HG03575 (cell line): ENCODE data around the gene PDGFD.

Source experiments
- ATAC-seq: cut with Tn5 transposase; IDR thresholded peaks from one replicate; pipeline ENCODE4 v1.9.1; 2021; ENCODE audit not compliant: unreplicated experiment, insufficient number of reproducible peaks, low FRiP score; ENCODE audit errors: extremely low read depth

The PDGFD gene

DNA sequence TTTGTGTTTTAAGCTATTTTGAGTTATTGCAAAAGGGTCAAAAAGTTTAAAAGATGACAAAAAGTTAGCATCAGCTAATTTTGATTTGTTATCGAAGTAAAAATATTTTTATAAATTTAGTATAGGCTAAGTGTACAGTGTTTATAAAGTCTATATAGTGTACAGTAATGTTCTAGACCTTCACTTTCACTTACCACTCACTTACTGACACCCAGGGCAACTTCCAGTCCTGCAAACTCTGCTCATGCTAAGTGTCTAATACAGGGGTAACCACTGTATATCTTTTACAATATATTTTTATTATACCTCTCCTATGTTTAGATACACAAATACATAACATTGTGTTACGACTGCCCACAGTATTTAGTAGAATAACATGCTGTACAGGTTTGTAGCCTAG, 59.7 kb downstream of the PDGFD start:
- no peak for ATAC-seq

DNA sequence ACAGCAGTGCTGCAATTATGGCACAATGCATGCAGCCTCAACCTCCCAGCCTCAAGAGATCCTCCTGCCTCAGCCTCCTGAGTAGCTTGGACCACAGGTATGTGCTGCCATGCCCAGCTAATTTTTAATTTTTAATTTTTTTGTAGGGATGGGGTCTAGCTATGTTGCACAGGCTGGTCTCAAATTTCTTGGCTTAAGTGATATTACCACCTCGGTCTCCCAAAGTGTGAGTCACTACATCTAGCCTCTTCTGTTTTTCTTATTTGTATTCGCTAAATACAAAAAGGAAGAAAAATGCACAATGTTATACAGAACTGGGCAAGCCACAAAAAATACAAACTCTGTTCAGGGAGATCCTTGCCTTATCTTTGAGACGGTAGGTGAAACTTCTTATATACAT, 65.4 kb downstream of the PDGFD start:
- no peak for ATAC-seq

DNA sequence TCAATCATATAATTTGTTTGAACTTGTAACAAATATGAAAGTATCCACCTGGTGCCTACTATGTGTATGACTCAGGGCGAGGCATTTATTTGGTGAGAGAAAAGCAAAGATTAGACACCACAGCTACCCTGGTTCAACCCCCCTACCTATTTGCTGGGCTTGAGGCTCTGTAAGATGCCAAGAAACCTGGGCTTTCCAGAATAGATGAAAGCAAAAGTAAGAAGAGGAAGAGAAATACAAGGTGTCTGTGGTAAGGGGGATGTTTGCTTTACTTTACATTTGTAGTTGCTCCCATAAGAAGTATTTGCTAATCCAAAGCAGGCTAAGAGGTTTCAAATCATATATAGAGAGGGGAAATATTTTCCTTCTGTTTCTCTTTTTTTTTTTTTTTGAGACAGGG, 65.8 kb downstream of the PDGFD start:
- no peak for ATAC-seq

DNA sequence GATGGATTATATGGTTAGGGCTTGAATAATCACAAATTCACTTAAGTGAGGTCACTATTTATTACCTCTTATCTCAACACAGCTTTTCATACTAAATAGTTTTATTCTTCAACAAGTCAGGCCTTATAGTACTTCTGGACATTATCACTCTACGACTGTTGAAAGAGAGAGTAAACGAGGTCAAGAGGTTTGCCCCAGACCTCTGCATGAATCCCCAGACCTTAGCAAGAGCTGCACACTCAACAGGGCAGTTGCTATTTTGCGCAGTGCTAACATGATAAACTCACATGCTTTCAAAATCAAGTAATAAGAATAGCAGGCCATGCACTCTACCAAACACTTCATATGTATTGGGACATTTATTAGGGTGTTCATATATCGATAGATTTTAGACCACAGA, 67.0 kb downstream of the PDGFD start:
- ATAC-seq: no peak

DNA sequence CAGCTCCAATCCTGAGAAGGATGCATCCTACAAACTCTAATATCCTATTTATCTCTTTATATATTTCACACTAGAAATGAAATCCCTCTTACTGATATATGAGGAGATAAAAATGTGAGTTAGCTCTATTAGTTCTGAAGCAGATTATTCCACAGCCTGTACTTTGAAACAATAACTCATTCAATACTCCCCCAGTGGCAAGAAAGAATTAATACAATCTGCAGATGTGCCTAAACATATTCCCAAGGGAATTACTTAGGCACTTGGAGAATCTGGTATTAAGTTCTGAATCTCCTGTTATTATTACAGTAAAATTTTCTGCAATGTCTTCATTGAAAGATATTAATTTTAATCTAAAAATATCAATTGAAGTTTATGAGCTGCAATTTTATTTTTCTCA, 68.2 kb downstream of the PDGFD start:
- no peak for ATAC-seq

DNA sequence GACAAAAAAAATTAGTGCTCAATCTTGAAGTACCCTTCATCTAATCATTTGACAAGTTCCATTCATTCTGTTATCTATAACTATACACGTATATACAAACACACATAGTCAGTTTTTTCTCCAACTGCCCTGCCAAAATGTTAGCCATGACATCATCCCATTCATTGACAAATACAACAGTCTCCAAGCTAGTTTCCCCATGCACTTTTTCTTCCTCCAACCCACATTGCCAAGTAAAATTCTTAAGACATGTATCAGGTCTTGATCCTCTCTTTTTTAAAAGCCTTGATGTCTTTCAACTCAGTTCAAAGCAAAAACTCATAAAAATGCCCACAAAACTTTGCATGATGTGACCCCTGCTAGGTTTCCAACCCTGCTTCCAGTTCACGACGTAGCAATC, 69.4 kb downstream of the PDGFD start:
- ATAC-seq: no peak

DNA sequence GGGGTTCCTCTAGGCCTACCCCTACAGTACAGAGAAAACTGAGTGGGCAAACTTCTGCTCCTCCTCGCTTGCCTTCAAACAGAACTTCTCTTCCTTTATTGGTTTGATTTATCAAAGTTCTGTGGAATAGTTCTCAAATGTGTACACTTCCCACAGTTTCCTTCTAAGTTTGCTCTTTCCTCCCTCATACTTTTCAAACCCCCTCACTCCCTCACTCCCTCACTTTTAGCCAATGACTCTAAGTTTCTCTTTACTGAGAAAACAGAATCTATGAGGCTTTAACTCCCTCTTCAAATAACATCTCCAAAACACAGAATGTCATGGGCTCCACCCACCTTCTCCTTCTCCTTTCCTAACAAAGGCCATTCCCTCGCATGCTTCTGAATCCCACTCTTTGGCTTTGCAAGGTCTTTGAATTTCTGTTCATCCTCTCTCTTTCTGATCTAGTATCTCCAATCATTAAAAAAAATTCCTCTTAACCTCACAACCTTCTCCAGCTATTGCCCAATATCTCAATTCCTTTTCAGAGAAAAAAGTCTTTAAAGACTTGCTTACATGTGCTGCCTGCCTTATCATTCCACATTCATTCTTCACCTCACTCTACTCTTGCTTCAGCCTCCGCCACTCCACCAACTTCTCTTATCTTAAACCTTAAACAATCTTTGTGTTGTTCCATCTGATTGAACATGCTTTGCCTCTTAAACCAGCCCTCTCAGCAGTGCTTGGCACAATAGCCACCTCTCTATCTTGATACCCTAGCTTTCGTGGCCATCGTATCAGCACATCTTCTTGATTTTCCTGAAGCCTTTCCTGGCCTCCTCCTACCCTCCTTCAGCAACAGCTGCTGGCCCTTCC, 70.3 kb downstream of the PDGFD start:
- no peak for ATAC-seq

DNA sequence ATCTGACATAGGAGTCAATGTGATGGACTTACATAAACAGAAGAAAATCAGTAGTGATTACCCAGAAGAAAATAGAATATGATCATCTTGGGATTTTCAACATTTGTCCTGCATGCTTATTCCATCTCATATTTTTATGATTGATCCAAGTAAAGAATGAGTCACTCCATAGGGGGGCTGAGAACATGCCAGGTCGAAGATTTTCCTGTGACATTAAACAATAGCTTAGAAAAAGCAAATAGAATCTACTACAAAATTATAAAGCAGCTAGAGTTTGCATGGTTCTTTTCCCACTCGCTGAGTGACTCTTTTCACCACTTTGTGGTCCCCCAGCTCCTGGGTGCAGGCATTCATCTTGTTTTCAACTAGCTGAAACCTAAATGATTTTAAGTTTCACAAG, 71.2 kb downstream of the PDGFD start:
- no peak for ATAC-seq

DNA sequence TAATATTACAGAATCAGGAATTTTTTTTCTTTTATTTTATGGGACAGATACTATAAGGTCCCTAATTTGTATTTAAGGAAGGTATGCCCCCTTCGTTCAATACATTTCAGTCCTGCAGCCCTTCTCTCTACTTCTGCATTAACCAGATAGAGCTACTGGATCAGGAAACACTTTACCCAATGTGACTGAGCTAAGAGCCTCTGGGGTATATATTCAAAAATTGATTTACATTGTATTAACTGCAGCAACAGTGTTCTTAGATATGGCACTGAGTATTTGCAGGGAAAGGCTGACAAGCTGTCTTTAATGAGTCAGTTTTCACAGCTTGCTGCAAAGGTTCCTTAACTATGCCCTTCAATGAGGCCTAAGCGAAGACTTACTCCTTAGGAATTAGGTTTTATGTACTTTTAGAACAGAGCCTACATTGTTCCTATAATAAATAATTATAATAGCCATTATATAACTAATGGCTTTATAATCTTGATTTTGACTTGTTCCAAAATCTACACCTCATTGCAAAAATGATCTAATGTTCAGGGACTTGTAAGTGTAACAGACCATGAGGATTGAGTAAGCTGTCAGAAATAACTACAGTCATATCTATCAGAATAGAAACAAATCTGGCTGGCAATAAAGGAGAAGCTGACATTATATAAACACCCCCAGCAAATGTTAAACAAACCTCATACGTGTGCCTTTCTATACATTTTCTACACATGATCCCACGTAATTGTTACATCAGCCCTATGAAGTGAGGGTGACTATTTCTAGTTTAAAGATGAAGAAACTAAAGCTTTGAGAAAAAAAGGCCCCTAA, 72.5 kb downstream of the PDGFD start:
- ATAC-seq: no peak

DNA sequence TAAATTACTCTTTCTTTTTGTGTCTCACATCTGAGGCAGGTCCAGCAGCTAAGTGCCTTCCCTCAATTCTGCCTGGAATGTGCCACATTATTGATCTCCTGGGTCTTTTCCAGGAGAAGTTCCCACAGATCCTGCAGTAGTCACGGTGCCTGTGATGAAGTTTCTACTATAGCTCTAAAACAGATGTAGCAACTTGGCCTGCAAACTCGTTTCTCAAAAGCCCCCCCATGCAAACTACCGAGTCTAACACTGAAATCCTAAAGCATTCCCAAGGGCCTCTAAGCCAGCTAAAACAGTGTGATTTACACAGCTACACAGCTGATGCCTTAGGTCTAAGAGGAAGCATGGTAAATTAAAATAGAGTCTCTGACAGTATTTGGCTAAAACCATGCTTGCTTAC, 73.2 kb downstream of the PDGFD start:
- no peak for ATAC-seq

DNA sequence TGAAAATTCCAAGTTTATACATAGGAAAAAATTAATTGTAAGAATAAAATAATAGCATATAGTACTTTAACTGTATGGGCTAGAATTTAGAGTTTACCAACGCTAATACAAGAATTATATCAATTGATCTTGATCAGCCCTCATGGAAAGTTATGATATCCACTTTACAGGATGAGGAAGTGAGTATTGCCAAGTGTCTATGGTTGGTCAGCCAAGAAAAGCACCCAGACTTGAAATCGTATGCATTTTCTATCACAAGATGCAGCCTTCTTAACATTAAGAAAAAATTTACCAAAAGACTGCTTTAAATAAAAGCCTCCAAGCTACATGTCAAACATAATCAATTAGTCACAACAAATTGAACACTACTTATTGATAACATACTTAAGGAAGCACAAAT, 74.5 kb downstream of the PDGFD start:
- ATAC-seq: no peak

DNA sequence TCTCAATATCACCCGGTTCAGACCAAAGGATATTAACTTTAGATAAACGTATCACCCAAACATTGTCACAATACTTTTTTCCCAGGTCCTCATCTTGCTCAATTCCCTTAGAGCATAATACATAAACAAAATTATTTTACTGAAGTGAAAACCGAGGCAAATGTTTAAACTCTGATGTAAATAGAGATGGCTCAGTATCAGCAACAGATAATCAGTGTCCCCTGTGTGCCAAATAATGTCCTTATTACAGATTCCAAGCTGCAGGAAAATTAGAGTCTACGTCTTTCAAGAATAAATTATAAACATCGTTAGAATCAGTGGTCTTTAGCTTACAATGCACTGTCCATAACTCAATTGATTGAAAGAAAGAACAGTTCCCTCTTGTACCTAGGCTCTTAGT, 77.3 kb downstream of the PDGFD start:
- ATAC-seq: no peak

DNA sequence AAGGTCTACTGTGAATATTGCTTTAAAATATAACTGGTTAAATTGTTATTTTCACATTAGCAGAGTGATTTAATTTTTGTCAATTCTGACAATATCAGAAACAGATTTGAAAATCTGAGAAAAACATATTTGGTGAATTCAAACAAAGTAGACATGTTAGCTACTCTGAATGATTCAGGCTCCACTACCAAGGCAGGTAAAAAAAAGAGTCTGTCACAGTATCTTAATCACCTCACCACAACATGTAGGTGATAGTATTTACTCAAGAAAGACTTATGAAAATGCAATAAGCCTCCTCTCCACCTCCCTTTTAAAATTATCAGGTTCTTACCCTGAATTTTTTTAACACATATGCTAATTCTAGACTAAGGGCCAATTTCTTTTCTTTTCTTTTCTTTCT, 85.0 kb downstream of the PDGFD start:
- no peak for ATAC-seq

DNA sequence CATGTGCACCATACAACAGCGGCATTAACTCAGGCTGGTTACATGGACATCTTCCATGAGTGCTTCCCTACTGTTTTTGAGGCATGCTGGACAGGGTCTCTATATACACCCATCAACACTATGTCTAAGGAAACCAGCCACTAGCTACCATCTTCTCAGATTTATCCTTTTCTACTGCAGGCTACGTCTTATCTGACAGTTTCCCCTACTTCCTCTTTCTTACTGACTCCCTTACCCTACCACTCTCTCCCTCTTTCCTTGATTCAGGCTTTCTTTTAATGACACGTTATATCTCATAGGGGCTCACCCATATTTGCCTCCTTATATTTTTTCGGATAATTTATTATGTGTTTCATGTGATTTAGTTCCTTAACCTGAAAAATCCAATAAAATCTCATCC, 85.7 kb downstream of the PDGFD start:
- ATAC-seq: no peak

DNA sequence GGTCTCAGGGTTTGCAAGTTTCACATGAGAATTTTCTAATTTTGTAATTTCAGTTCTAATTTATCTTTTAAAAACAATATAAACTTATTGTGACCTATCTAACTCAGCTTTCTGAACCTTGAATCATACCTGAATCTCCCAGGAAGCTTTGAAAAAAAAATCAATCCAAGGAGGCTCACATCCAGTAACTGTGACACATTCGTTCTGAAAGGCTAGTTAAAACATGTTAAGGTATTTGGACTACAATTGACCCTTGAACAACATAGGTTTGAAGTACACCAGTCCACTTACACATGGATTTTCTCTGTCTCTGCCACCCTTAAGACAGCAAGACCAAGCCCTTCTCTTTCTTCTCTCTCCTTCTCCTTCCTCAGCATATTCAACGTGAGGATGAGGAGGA, 87.5 kb downstream of the PDGFD start:
- no peak for ATAC-seq

DNA sequence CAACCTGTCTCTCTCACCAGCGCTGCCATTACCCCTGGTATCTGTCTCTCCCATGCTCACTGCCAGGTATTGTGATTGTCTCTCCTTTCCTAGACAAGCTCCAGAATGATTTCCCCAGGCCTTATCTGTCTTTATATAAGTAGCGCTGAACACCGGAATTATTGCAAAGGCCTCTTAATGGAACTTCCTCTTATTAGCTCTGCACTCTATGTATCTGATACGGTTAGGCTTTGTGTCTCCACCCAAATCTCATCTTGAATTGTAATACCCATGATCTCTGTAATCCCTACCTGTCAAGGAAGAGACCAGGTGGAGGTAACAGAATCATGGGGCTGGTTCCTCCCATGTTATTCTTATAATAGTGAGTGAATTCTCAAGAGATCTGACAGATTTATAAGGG, 88.2 kb downstream of the PDGFD start:
- ATAC-seq: no peak

DNA sequence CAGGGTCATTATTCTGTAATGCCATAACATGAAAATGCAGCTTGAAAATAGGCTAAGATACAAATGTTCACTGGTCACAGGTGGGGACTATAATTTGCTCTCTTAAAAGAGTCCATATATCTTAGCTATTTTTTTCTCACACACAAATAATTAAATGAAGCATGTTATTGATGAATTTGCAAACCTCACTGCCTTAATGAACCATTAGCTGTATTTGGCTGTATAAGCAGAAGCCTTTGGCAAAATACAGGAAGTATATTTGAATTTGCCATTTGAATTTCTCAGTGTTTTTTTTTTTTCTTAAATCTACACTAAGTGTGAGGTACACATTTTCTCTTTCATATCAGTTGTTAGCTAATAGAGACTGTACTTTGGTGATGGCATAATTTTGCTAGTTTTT, 88.9 kb downstream of the PDGFD start:
- no peak for ATAC-seq

DNA sequence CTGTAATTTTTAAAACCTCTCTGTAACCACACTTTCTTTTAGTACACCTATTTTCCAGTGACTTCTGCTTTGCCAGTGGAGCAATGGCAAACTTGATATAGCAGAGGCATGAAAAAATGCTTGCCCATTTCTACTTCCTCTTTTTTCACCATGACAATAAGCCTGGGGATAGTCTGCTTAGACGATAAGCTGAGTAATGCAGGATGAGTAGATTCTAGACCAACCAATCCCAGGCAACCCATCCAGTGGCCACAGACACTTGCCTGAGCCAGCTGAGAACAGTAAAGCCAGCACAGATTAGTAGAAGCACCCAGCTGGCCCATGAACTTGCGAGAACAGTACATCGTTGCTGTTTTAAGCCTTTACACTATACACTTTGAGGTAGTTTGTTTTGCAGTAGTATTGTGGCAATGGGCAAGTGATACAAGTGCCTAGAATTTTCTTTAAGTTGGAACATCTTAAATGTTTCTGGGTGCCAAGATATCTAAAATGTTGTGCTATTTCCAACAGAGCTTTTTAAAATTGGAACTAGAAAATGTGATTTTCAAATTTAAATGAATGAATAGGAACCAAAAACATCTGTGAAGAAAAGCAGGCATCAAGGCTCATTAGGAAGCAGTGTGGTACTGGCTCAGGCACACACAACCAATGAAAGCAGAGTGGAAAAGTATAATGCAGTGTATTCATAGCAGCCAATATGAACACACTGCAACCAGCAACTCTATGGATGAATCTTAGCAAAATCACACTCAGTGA, 89.8 kb downstream of the PDGFD start:
- peak; percentile 87 for ATAC-seq

DNA sequence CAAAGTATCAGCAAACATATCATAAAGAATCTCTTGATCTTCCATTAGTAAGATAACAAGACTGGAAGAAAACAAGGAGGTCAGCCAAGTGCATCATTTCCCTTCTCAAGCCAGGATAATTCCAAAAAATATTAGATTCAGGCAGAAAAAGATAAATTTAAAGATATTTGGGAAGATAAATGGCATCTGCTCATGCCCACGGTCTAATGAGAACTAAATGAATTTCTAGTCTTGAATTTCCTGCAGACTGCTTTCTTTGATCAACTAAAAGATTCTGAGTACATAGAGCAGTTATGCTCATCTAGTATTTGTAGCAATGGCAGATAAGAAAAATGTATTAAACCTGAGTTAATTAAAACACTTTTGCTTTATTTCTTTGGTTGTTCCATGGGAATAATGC, 96.4 kb downstream of the PDGFD start:
- no peak for ATAC-seq
